HG02840 (cell line): Measurements from ENCODE around the gene PDGFB.

Experiments used
- ATAC-seq: cut with Tn5 transposase; IDR thresholded peaks from one replicate; pipeline ENCODE4 v1.9.1; 2021; ENCODE audit warnings: mild to moderate bottlenecking, moderate library complexity, moderate number of reproducible peaks; ENCODE audit not compliant: unreplicated experiment, low FRiP score

The PDGFB gene

DNA sequence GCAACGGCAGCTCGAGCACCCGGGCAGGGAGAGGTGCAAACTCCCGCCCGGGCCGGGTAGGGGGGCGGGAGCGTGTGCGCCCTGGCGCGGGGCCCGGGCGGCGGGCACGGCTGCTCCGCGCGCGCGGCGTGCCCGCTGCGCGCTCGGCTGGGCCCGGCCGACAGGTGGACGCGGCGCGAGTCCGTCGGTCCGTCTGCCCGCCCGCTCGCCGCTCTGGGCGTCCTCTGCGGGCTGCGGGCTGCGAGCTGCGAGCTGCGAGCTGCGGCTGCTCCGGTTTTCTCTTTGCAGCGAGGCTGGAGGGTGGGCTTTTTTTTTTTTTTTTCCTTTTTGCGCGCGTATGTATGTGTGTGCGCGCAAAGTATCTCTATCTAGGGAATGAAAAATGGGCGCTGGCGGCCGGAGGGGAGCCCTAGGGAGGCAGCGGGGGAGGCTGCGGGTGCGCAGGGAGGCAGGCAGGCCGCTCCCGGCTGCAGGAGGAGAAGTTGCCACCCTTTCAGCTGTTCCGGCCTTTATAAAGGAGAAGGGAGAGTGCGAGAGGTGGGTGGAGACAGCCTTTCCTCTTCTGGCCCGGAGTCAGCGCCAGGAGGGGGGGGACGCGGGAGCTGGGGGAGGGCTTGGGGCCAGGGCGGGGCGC, at the start of gene PDGFB:
Gene PDGFB, minus strand, starts transcription at position 487 of the 634 bp plus-strand sequence. CDS start 1,019 bp downstream, outside the sequence.
- no peak for ATAC-seq

DNA sequence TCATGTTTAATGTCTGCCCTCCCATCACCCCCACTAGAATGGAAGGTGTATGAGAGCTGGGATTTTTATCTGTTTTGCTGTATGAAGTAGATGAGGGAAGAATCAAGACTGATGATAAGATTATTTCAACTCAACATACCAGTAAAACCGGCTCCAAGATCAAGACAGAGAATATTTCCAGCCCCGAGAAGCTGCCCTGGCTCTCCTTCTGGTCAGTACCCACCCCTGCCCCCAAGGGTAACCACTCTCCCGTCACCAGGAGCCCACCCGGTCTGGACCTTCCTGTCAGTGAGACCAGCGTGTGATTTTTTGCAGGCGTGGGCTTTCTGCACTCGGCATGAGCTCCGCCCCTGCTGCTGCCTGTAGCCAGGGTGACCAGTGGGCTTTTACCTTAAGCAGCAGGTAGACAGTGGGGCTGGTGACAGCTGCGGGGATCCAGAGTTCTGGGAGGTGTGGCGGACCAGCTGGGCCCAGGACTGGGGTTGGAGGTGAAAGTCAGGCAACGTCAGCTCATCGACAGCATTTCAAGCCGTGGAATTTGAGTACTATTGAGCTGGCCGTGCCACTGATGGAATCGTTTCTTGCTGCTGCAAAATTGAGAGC, 49.1 kb upstream of the PDGFB start:
- no peak for ATAC-seq

DNA sequence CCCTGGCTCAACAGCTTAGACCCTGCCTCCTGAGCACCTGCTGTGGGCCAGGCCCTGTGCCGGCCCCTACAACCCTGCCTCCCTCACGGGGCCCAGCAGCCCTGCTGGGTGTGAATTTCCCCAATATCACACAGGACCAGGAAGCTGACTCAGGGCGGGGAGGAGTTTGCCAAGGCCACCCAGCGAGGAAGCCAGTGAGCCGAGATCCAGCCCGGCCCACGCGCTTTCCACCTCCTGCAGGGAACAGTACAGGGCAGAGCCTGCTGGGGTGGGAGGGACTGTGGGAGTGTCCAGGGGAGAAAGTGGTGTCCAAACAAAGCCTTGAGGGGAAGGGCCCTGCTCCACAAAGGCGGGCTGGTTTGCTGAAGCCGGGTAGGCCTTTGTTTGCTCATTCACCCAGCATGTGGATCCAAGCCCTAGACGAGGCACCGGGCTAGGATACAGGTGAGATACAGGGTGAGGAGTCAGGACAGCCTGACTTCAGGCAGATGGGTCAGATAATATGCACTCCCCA, 47.8 kb upstream of the PDGFB start:
- no peak for ATAC-seq

DNA sequence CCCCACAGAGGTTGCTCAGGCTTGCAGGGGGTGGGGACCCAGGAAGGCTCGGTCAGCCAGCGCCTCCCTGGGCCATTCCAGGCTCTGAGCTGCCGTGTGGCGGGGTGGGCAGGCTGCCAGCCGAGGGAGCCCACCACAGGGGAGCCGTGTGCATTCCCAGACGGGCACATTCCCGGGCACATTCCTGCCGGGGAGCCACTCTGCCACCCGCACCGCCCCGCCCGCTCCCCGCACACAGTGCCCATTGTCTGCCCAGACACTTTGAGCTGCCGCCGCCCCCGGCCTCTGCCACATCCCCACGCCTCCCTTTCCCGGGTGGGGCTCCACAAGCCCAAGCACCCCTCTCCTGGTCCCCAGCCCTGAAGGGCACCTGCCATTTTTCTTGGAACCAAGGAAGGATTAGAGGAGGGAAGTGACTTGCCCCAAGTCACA, 47.3 kb upstream of the PDGFB start:
- no peak for ATAC-seq

DNA sequence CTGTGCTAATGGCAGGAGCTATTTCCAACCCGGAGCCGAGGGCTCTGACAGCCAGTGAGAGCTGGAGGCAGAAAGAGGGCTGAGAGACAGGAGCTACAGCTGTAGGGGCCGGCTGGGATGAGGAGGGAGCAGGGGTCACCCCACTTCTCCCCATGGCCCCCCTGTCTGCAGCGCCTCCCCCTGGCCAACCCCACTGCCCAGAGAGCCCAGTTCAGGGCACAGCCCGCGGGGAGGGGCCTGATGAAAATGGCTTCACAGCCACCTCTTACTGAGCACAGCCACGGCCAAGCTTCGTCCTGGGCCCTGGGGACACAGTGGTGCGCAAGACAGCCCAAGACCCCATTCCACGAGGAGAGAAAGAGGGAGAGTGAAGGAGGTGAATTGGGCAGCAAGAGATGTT, 46.7 kb upstream of the PDGFB start:
- ATAC-seq: no peak

DNA sequence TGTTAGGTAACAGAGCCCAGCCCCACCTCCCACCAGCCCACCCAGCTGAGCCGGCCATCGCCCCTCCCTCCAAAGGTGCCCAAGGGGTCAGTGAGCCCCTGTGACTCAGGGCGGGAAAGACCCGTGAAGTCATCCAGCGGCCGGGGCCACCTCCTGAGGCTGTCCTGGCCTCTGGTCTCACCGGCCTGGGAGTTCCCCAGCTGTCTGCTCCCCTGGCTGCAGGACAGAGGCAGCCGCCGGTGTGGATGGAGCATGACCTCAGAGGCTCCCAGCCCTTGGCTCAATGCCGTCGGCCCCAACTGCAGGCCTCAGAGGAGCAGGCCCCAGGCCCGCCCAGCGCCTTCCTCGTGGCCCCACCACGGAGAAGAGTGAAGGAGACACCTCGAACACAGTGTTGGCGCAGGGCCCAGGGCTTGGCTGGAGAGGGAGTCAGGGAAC, 46.0 kb upstream of the PDGFB start:
- ATAC-seq: no peak

DNA sequence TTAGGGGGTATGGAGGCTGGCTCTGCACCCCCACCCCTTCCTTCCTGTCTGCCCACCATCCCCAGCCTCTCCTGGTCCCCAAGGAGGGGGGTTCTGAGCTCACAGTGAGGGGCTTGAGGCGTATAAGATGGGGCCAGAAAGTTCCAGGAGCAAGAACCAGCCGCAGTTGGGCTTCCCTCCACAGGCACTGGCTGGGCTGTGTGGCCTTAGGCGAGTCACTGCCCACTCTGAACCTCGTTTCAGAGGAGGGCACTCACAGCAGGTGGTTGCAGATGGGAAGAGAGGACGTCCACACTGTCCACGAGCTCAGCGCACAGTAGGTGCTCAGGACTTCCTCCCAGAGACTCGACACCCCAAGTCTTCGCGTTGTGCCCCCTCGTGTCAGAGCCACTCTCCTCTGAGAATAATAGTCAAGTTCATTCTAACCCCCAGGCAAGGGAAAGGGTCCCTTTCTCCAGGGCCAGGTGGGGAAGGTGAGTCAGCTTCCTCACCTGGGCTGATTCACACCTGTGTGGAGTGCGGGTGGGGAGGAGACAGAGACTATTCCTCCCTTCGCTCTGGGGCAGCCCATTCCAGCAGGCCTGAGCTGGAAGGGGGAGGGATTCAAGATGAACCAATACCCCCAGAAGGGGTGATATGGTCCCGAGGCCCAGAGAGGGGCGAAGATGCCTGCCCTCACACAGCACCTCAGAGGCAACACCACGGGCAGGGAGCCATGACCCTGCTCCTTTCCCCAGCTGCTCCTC, 45.4 kb upstream of the PDGFB start:
- ATAC-seq: no peak

DNA sequence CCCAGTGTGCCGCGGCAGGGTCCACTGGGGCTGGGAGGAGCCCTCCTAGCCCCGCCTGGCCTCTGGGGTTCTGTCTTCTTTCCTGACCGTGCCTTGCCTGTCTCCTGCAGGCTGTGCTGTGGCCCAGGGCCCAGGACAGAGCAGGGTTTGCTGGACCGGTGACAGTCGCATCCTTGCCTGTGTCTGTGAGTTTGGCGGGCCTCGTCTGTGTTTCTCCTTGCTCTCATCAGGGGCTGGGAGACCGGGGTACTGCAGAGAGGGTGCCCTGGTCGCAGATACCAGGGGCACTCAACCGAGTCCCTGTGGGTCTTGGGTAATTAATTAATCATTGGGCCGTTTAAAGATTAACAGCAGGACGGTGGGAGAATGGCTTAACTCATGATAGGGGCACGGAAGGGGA, 44.8 kb upstream of the PDGFB start:
- no peak for ATAC-seq

DNA sequence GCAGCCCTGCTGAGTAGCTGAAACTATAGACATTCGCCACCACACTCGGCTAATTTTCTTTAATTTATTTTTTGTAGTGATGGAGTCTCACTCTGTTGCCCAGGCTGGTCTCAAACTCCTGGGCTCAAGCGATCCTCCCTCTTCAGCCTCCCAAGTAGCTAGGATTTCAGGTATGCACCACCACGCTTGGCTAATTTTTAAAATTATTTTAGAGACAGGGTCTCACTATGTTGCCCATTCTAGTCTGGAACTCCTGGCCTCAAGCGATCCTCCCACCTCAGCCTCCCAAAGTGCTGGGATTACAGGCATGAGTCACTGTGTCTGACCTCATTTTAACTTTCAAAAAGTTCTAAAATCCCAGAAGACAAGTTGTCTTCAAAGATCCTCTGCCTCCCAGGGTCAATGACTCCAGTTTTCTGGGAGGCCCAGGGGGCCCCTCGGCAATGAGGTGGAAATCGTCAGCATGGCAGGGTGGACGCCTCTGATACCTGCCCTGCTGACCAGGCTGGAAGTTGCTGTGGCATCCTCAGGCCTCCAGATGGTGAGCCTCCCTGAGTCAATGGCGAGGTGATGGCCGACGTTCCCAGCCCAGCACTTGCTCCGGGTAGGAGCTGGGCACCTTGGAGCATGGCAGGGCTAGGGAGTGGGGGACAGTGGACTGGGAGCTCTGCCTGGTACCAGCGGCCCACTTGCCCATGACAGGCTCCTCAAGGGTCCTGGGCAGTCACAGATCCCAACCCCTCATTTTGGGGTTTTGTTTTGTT, 43.5 kb upstream of the PDGFB start:
- ATAC-seq: no peak

DNA sequence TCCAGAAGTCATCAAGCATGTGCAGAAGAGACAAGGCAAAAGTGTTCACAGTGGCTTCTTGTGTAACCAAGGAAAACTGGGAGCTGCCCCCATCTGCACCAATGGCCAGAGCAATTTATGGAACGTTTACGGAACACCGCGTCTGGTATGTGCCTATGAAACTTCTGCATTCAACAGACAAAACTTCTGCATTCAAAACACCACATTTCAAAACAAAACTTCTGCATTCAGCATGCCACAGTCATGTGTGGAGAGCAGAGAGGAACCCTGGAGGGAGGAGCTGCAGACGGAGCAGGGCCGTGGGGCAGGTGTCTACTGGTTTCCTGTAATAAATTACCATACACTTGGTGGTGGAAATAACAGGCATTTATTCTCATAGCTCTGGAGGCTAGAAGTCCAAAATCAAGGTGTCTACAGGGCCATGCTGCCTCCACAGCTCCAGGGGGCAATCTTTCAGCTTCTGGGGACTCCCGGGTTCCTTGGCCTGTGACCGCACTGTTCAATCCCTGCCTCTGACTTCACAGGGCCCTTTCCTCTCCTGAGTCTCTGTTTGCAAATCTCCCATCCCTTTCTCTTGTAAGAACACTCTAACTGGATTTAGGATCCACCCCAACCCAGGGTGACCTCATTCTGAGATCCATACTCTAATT, 42.4 kb upstream of the PDGFB start:
- no peak for ATAC-seq

DNA sequence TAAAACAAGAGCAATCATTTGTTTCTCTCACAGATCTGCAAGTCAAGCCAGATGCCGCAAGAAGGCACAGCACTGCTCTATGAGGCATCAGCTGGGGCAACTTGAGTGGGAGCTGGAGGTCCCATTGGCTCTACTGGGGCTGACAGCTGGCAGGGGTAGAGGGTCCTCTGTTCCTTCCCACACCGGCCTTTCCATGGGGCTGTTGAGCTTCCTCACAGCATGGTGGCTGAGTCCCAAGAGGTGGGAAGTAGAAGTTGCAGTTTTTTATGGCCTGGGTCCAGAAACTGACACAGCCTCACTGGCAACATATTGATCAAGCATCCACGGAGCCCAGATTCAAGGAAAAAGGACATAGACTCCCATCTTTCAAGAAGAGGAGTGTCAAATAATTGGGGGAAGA, 40.2 kb upstream of the PDGFB start:
- no peak for ATAC-seq

DNA sequence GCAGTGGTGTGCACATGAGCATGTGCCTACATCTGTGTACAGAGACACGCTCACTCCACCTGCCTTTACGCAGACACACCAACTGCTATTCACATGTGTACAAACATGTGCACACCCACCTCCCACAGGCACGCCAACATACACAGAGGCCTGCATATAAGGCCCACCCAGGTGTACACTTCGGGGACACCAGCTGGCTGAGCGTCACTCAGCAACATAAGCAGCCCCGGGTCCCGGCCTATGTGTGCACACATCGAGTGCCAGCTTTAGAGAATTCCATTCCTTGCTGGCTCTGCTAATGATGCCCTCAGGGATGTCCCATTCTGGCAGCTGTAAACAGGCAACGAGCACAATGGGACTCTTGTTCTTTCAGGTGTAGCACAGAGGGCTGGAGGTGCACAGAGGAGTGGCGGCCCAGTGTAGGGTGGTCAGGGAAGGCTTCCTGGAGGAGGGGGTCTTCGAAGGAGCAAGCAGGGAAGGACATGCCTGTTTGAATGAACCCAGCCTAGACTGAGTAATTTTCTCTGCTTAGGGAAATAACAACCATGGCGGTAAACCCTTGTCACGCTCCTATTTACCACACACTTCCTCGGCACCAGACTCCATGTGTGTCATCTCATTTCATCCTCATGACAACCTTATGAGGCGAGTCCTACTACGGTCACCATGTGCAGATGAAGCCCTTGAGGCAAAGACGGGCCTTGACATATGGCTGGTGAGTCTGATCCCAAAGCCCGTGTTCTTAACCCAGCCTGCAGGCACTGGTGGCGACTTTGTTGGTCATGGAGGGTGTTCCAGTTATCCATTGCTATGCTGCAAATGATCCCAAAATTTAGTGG, 39.6 kb upstream of the PDGFB start:
- no peak for ATAC-seq

DNA sequence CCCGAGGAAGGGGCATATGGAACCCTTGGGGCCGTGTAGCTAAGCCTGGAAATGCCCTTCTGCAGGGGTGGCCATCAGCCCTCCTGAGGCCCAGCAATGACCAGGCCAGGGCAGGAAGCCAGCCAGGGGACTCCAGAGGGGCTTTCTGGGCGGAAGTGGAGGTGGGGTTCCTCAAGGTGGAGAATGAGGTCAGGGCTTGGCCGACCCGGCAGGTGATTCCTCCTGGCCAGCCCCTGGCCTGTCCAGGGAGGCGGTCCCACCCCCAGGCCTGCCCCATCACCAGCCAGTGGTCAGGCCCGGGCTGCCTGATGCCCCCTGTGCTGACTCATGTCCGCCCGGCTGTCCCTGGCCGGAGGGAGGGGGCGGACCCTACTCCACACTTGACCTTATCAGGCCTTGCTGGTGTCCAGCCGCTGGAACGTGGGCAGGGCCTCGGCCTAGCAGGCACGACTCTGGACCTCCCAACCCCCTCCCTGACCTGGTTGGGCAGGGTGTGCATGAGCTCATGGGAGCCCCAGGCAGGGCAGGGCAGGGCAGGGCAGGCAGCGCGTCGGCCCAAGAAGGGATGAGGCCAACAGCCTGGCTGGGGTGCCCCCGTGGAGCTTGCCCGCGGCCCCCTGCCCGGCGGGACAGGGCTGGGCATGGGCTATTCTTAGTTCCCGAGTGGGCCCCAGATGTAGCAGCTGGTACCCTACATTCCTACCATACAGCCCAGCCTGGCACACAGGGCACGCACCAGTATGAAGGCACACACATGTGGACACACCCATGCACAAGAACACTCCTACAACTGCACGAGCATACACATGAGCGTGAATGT, 38.8 kb upstream of the PDGFB start:
- ATAC-seq: no peak

DNA sequence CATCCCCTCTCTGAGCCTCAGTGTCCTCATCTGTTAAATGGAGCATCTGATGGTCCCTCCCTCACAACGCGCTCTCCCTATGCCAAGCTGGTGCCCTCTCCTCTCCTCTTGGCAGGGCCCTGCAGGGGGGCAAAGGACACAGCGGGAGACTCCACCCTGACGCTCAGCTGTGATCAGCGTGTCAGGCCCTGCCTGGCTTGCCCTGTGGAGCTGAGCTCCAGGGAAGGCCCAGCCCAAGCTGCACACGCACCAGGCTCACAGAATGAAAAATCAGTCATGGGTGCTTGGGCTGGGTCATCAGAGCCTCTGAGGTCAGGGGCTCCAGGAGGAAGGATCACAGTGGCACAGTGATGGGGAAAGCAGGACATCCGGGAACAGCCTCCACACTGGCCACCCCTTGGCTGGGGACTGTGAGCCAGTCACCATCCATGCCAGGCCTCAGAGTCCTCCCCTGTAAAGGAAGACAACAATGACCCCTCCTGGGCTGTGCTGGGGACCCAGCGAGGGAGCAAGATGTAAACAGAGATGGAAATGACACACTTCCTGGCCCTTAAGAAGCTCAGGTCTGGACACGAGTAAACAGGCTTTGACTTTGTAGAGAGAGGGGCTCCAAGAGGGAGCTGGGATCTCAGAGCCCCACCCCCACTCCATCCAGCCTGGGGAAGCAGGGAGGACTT, 38.0 kb upstream of the PDGFB start:
- ATAC-seq: no peak

DNA sequence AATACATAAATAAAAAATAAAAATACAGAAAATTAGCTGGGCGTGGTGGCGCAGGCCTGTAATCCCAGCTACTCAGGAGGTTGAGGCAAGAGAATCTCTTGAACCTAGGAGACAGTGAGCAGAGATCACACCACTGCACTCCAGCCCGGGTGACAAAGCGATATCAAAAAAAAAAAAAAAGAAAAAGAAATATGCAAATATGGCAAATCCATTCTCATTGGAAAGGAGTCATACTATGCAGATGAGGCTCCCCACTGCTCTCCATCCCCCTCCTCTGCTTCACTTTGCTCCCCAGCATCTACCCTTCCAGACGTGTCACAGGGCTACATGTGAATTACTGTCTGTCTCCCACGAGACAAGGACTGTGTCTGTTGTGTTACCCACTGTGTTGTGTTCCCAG, 36.3 kb upstream of the PDGFB start:
- no peak for ATAC-seq

DNA sequence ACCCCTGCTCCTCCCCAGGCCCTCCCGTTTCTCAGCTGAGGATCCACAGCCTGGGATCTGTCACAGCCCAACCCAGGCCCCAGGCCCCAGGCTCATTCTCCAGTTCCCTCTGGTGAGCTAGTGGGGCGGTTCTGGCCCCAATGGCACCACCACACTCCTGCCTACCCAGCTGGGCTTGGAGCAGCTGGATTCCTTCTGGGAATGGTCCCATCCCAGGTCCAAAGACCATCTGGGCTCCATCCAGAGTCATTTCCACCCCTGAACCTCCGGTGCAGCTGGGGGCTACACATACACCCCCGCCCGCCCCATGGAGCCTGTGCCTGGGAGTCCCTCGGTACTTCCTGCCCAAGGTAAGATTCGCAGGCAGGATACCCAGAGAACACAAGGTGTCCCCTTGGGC, 35.5 kb upstream of the PDGFB start:
- ATAC-seq: no peak

DNA sequence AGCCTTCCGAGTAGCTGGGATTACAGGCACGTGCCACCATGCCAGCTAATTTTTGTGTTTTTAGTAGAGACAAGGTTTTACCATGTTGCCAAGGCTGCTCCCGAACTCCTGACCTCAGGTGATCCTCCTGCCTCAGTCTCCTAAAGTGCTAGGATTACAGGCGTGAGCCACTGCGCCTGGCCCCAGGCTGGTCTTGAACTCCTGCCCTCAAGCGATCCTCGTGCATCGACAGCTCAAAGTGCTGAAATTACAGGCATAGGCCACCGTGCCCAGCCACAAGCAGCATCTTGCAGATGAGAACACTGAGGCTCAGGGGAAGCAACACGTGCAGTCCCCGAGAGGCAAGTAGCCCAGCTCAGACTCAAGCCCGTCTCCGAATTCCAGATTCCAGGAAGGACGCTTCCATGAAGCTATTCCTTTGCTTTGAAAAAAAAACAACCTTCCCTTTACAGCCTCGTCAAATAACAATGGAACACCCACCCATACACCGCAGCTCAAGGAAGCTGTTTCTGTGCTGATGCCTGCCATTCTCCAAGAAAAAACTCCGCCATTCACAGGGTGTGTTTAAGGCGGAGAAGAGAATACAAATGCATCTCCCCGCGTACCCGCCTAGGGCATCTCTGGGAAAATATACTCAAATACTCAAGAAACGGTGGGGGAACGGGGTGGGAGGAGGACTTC, 34.5 kb upstream of the PDGFB start:
- ATAC-seq: no peak

DNA sequence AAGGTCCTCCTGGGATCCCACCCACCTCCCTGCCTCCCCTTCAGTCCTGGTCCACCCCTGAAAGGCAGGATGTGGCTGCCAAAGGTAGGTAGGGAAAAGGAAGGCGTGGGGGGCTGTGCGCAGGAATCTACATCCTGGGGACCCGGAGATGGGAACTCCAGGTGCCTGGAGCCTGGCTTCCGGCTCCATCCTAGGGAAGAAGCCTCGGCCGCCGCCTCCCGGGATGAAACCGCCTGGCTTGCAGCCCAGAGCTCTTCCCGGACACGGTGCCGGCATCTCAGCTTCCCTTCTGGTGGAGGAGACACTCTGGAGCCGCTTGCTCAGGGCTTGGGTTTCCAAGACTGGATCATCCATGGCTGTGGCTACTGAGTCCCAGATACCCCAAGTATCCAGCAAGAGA, 33.3 kb upstream of the PDGFB start:
- ATAC-seq: no peak
